PC-9 (cell line): Measurements from ENCODE around the gene TSG101.

ENCODE experiments used
- CTCF ChIP-seq: fragments of 200-600 bp; sonication (generic); conservative IDR thresholded peaks from 2 replicates; pipeline ENCODE4 v1.6.1; 2017; ENCODE audit warnings: mixed run types, antibody characterized with exemption, mild to moderate bottlenecking, moderate library complexity
- EZH2 ChIP-seq: fragments of 200-600 bp; sonication (generic); IDR thresholded peaks from 2 replicates; pipeline ENCODE4 v1.8.0; 2017; ENCODE audit warnings: antibody characterized with exemption, low read depth

GRCh38 chr11:18502352-18502751 is 24.4 kb downstream of the TSG101 start:
- TF ChIP-seq EZH2 (no peak), CTCF (no peak)
